Ishikawa (cell line): ENCODE measurements around the gene GLB1L.

ENCODE experiments used
- CEBPB ChIP-seq: IDR thresholded peaks from 2 replicates; pipeline ENCODE4 v1.6.1; 2012
- CREB1 ChIP-seq: IDR thresholded peaks from 2 replicates; pipeline ENCODE4 v1.6.1; 2012; ENCODE audit warnings: low read depth
- EGR1 ChIP-seq: IDR thresholded peaks from 2 replicates; pipeline ENCODE4 v1.6.1; 2012
- EP300 ChIP-seq: IDR thresholded peaks from 2 replicates; pipeline ENCODE4 v1.6.1; 2012; ENCODE audit warnings: borderline replicate concordance
- FOXM1 ChIP-seq: IDR thresholded peaks from 2 replicates; pipeline ENCODE4 v1.6.1; 2012; ENCODE audit warnings: low read depth, borderline replicate concordance
- NFIC ChIP-seq: IDR thresholded peaks from 2 replicates; pipeline ENCODE4 v1.6.1; 2012
- RAD21 ChIP-seq: IDR thresholded peaks from 2 replicates; pipeline ENCODE4 v1.6.1; 2012; ENCODE audit warnings: low read depth
- TAF1 ChIP-seq: IDR thresholded peaks from 2 replicates; pipeline ENCODE4 v1.6.1; 2012; ENCODE audit warnings: low read depth, mild to moderate bottlenecking
- TCF12 ChIP-seq: IDR thresholded peaks from 2 replicates; pipeline ENCODE4 v1.6.1; 2012; ENCODE audit warnings: low read depth
- TEAD4 ChIP-seq: IDR thresholded peaks from 2 replicates; pipeline ENCODE4 v1.6.1; 2012
- YY1 ChIP-seq: IDR thresholded peaks from 2 replicates; pipeline ENCODE4 v1.6.1; 2012; ENCODE audit warnings: low read depth
- ZBTB7A ChIP-seq: IDR thresholded peaks from 2 replicates; pipeline ENCODE4 v1.6.1; 2012; ENCODE audit warnings: low read depth
- TF ChIP-seq, protein P1 (sequence below): IDR thresholded peaks from 2 replicates; pipeline ENCODE4 v1.6.1; 2012; ENCODE audit warnings: low read depth, mild to moderate bottlenecking
- TF ChIP-seq, protein P2 (sequence below): IDR thresholded peaks from 2 replicates; pipeline ENCODE4 v1.6.1; 2012
- TF ChIP-seq, protein P3 (sequence below): IDR thresholded peaks from 2 replicates; pipeline ENCODE4 v1.6.1; 2012

GLB1L gene

DNA sequence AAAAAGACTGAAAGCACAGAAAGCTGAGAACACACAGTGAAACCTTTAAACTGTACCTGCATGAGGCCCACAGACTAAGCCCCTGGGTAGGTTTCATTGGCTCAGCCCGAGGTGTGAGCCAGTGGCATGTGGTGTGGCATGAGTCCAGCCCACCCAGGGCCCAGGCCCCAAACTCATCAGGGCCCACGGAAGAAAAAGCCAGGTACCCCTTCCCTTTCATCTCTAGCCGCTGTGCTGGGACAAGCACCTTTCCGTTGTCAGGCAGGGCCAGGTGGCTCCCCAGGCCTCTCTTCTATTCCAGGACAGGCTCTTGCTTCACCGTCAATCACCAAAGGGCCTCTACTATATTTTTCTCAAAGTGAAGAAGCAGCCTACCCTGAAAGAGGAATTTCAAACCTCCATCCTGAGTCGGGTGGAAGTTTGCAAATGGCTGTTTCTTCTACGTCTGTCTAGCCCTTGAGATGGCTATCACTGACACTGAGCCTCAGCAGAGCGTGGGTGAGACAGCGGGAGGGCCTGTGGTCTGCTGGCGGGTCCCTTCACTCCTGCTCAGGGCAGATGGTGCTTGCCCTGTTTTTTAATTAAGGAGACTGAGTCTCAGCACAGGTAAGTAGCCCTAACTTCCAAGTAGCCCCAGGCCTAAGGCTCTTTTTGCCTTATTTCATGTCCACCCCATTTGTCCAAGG, 42.5 kb upstream of the GLB1L start:
- TF ChIP-seq NFIC, result no peak
- no peak for TF ChIP-seq EP300
- no peak for TF ChIP-seq YY1
- TF ChIP-seq RAD21, result no peak
- TF ChIP-seq TCF12, result no peak

DNA sequence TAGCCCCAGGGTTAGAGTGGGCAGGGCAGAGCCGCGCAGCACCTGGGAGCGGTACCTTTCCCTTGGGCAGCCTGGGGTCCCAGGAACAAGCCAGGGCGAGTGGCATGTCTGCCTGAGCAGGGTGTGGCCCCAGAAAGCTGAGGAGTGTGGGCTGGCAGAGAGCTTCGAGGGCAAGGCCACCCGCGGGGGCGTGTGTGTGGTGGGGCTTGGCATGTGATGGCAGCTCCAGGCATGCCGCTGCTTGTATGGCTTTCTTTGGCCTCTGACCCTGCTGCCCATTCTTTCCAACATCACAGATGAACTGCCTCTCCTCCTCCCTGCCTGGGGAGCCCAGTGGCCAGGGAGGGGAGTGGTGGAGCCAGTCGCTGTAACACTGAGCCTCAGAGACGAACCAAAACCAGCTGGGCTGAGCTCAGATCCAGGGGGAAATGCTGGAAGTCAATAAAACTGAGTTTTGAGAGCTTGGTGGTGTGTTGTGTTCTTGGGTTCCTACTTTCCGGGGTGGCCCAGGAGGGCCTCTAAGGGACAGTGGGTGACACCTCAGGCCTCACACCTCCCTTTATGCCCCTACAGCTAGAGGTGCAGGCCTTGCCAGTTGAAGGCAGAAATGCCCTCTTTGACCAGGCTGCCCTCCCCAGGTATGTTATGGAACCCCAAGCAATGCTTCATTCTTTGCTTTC, 41.3 kb upstream of the GLB1L start:
- no peak for TF ChIP-seq RAD21
- TF ChIP-seq ZBTB7A, result no peak
- no peak for TF ChIP-seq CEBPB
- TF ChIP-seq NFIC, result no peak
- no peak for TF ChIP-seq TCF12
- TF ChIP-seq CREB1, result no peak
- TF ChIP-seq EP300, result no peak
- TF ChIP-seq, protein P1, sequence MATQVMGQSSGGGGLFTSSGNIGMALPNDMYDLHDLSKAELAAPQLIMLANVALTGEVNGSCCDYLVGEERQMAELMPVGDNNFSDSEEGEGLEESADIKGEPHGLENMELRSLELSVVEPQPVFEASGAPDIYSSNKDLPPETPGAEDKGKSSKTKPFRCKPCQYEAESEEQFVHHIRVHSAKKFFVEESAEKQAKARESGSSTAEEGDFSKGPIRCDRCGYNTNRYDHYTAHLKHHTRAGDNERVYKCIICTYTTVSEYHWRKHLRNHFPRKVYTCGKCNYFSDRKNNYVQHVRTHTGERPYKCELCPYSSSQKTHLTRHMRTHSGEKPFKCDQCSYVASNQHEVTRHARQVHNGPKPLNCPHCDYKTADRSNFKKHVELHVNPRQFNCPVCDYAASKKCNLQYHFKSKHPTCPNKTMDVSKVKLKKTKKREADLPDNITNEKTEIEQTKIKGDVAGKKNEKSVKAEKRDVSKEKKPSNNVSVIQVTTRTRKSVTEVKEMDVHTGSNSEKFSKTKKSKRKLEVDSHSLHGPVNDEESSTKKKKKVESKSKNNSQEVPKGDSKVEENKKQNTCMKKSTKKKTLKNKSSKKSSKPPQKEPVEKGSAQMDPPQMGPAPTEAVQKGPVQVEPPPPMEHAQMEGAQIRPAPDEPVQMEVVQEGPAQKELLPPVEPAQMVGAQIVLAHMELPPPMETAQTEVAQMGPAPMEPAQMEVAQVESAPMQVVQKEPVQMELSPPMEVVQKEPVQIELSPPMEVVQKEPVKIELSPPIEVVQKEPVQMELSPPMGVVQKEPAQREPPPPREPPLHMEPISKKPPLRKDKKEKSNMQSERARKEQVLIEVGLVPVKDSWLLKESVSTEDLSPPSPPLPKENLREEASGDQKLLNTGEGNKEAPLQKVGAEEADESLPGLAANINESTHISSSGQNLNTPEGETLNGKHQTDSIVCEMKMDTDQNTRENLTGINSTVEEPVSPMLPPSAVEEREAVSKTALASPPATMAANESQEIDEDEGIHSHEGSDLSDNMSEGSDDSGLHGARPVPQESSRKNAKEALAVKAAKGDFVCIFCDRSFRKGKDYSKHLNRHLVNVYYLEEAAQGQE, result no peak
- no peak for TF ChIP-seq FOXM1
- no peak for TF ChIP-seq YY1
- TF ChIP-seq EGR1, result no peak
- TF ChIP-seq TEAD4, result no peak
- TF ChIP-seq, protein P2, sequence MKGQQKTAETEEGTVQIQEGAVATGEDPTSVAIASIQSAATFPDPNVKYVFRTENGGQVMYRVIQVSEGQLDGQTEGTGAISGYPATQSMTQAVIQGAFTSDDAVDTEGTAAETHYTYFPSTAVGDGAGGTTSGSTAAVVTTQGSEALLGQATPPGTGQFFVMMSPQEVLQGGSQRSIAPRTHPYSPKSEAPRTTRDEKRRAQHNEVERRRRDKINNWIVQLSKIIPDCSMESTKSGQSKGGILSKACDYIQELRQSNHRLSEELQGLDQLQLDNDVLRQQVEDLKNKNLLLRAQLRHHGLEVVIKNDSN, result no peak
- TF ChIP-seq TAF1, result no peak
- TF ChIP-seq, protein P3, sequence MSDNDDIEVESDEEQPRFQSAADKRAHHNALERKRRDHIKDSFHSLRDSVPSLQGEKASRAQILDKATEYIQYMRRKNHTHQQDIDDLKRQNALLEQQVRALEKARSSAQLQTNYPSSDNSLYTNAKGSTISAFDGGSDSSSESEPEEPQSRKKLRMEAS, result no peak

DNA sequence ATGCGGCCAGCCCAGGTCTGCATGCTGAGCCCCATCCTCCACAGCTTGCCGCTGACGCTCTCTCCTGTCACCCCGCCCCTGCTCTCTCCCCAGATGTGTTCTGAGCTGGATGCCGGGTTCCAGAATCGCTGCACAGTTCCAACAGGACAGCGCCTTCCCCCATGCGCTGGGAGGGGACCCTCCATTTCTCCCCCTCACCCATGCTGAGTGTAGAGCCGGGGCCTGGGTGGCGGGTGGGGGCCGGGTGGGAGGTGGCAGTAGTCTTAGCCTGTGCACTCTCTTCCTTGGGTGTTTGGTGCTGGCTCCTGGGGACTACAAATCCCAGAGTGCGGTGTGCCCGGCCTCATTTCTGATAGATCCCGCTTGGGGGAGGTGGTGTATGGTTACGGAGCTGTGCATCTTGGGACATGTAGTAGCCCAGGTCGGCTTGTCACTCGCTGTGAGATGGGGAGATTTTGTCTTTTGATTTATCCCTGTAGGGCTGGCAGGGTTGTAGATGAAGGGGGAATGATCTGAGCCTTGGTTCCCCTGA, 40.7 kb upstream of the GLB1L start:
- no peak for TF ChIP-seq RAD21
- TF ChIP-seq, protein P3, result no peak
- TF ChIP-seq ZBTB7A, result no peak
- no peak for TF ChIP-seq TAF1
- no peak for TF ChIP-seq FOXM1
- no peak for TF ChIP-seq TCF12

DNA sequence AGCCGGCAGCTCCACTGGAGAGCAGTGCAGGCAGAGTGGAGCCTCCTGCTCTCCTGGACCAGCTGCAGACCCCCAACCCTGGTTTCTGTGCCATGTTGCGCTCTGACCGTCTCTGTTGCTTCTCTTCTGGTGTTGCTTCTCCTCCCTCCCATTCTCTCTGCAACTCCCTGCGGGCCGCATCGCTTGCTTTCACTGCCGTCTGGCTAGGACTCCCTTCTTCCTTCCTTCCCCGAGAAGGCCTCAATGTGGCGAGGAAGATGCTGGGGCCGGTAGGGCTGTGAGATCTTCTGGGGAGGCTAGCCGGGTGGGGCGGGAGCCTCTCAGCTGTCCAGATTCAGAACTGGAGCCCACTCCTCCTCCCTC, 40.1 kb upstream of the GLB1L start:
- TF ChIP-seq CREB1 (no peak), TAF1 (no peak), TCF12 (no peak), CEBPB (no peak), YY1 (no peak), FOXM1 (no peak), EP300 (no peak), EGR1 (no peak), NFIC (no peak), TEAD4 (no peak), ZBTB7A (no peak), RAD21 (no peak)
- TF ChIP-seq, protein P2, result no peak
- TF ChIP-seq, protein P1, result no peak
- TF ChIP-seq, protein P3, result no peak

DNA sequence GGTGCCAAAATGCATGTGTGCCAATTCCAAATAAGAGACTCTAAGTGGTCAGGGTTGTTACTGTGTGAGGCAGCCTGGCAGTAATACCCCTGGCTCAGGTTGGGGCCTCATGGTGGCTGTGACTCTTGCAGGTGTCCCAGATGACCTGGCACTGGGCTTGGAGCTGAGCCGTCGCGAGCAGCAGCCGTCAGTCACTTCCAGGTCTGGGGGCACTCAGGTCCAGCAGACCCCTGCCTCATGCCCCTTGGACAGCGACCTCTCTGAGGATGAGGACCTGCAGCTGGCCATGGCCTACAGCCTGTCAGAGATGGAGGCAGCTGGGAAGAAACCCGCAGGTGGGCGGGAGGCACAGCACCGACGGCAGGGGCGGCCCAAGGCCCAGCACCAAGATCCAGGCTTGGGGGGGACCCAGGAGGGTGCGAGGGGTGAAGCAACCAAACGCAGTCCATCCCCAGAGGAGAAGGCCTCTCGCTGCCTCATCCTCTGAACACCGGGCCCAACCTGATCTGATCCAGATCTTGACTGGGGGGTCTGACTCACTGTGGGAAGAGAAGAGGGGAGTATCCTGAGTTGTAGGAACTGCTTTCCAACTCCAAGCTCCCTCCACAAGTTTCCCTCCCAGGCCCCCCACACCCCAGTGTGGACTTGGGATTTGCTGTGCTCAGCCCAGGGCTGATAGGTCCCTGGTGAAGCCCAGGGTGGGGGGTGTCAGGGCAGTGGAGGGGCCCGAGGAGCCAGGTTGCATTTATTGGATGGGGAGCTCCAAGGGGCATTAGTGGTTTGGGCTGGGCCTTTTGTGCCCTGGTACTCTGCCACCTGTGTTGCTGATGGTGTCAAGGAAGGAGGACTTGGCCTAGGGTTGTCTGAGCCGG, 39.5 kb upstream of the GLB1L start:
- TF ChIP-seq, protein P1, result no peak
- no peak for TF ChIP-seq CREB1
- no peak for TF ChIP-seq NFIC
- no peak for TF ChIP-seq TCF12
- TF ChIP-seq, protein P2, result no peak
- no peak for TF ChIP-seq YY1
- no peak for TF ChIP-seq ZBTB7A
- no peak for TF ChIP-seq TAF1
- no peak for TF ChIP-seq FOXM1
- TF ChIP-seq, protein P3, result no peak
- TF ChIP-seq EGR1, result no peak
- TF ChIP-seq EP300, result no peak
- no peak for TF ChIP-seq CEBPB
- no peak for TF ChIP-seq RAD21
- no peak for TF ChIP-seq TEAD4
